ENCODE measurements around the gene ELOVL2. TPM values are rescaled to one million over a fixed set of nuclear protein-coding genes. Genes with fewer than 3 reads are reported as not detected.

Gene ELOVL2
- total RNA-seq, 1 experiment from 2014 or later, result 0.07 TPM

DNA sequence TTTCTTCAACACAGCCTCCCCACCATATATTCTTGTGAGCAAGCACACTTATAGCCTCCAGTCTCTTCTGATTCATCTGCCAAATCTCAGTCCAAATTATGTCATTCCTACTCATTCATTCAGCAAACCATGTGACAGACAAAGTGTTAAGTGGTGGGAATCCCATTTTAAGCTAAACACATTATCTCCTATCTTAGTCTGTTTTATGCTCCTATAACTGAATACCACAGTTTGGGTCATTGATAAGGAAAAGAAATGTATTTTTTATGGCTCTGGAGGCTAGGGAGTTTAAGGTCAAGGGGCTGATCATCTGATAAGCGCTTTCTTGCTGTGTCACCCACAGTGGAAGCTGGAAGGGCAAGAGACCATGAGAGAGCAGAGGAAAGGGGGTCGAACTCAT, 25.7 kb upstream of the ELOVL2 start:
- Histone ChIP-seq H4K20me1 (ENCODE audit: insufficient read depth) (no peaks in the 10 kb centered on the region), H3K36me3 (ENCODE audit: control insufficient read depth in 1 of 2, insufficient read depth in 2 of 2, low read length in 2 of 2) (no peaks in the 10 kb centered on the region), H2AFZ (ENCODE audit: low read depth, low read length, poor library complexity, severe bottlenecking) (no peak overlapping the region), H3K79me2 (ENCODE audit: insufficient read depth, low read length) (no peaks in the 10 kb centered on the region), H3K27me3 (ENCODE audit: insufficient read depth, low read length) (no peaks in the 10 kb centered on the region), H3K4me1 (ENCODE audit: control insufficient read depth in 1 of 2, insufficient read depth in 2 of 2, low read length in 2 of 2) (no peaks in the 10 kb centered on the region), H3K9ac (ENCODE audit: low read length) (no peak overlapping the region), H3K4me3 (replicated peaks in 1 of 2; ENCODE audit: low read depth in 1 of 2, low read length in 2 of 2) (no peak overlapping the region), H3K9me2 (ENCODE audit: insufficient read depth) (no peaks in the 10 kb centered on the region), H3K27ac (ENCODE audit: low read depth, low read length) (no peak overlapping the region), H3K4me2 (ENCODE audit: low read length) (no peak overlapping the region), H3K9me3 (ENCODE audit: control insufficient read depth in 1 of 2, insufficient read depth in 1 of 2, low read depth in 1 of 2, low read length in 2 of 2) (no peaks in the 10 kb centered on the region)
- ChIA-PET POLR2A (no interaction called here), RAD21 (ENCODE audit: low non-redundant PET in 1 of 2, low total read pairs in 2 of 2, uncharacterized antibody in 2 of 2, unreplicated experiment in 2 of 2) (interaction anchor here (1.2 to 2.0 kb wide), 2 partner anchors 115 to 118 kb away, joined by 12 to 25 read pairs; no protein-coding TSS in a partner anchor), CTCF (interaction anchor here (0.7 to 4.5 kb wide), 7 partner anchors 32 to 591 kb away, joined by 3 to 95 read pairs (median 7); no protein-coding TSS in a partner anchor)
- no TSS peak for BruUV-seq (replicated peaks)
- TF ChIP-seq POLR2A (IDR thresholded peaks at IDR 0.05; ENCODE audit: borderline replicate concordance, extremely low read depth, insufficient read depth, insufficient read length) (no peak), FOSL1 (IDR thresholded peaks at IDR 0.05; ENCODE audit: low read depth) (no peak), SP1 (IDR thresholded peaks at IDR 0.05; ENCODE audit: low read depth) (no peak), EZH2 (IDR thresholded peaks at IDR 0.05) (no peak), ELF1 (IDR thresholded peaks at IDR 0.05; ENCODE audit: borderline replicate concordance, low read depth) (no peak), POLR2AphosphoS5 (IDR thresholded peaks at IDR 0.05; ENCODE audit: low read depth, low read length) (no peak)
- DNase-seq (ENCODE audit: low read depth, low spot score) (no peak), ATAC-seq (no peak)
- intact Hi-C loops (cut with micrococcal nuclease), result loop anchor here (1.0 to 5.0 kb wide), 4 partner anchors 115 to 591 kb away; no protein-coding TSS in a partner anchor

DNA sequence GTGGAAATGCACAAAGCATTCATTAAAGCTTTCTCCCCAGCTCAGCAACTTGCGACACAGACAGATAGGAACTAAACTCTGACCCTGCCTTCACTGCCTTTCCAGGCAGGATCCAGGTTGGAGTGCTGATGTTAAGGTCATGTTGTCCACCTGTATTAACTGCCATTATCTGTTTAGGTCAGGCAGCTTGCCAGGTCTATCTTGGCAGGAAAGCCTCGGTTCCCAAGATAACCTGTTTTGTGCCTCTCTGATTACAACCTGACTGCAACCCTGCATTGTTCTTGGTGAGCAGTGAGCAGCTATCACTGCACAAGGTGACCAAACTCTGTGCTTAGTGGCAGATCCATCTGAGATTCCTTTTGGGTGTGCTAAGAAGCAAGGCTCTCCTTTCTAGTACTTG, 23.2 kb upstream of the ELOVL2 start:
- no peaks in the 10 kb centered on the region for H3K9me3 ChIP-seq (ENCODE audit: control insufficient read depth in 1 of 2, insufficient read depth in 1 of 2, low read depth in 1 of 2, low read length in 2 of 2)
- H3K27ac ChIP-seq (ENCODE audit: low read depth, low read length), result no peak overlapping the region
- no peaks in the 10 kb centered on the region for H3K36me3 ChIP-seq (ENCODE audit: control insufficient read depth in 1 of 2, insufficient read depth in 2 of 2, low read length in 2 of 2)
- ATAC-seq, result no peak
- DNase-seq (ENCODE audit: low read depth, low spot score), result no peak
- ChIA-PET POLR2A (no interaction called here), CTCF (interaction anchor here (1.0 to 1.3 kb wide), 4 partner anchors 113 to 180 kb away, joined by 3 to 8 read pairs (median 4); partner anchors contain the start of gene SYCP2L), RAD21 (ENCODE audit: low non-redundant PET in 1 of 2, low total read pairs in 2 of 2, uncharacterized antibody in 2 of 2, unreplicated experiment in 2 of 2) (interaction anchor here in 1 of 2 experiments (0.7 kb wide), 1 partner anchor 113 kb away, joined by 3 read pairs; no protein-coding TSS in a partner anchor)
- H3K4me3 ChIP-seq (replicated peaks in 1 of 2; ENCODE audit: low read depth in 1 of 2, low read length in 2 of 2), result no peak overlapping the region
- intact Hi-C loops (cut with micrococcal nuclease), result loop anchor here (5.0 kb wide), 2 partner anchors 220 to 430 kb away; no protein-coding TSS in a partner anchor
- no peaks in the 10 kb centered on the region for H3K27me3 ChIP-seq (ENCODE audit: insufficient read depth, low read length)
- no peaks in the 10 kb centered on the region for H3K4me1 ChIP-seq (ENCODE audit: control insufficient read depth in 1 of 2, insufficient read depth in 2 of 2, low read length in 2 of 2)
- no peaks in the 10 kb centered on the region for H3K9me2 ChIP-seq (ENCODE audit: insufficient read depth)
- H2AFZ ChIP-seq (ENCODE audit: low read depth, low read length, poor library complexity, severe bottlenecking), result no peak overlapping the region
- no peaks in the 10 kb centered on the region for H3K79me2 ChIP-seq (ENCODE audit: insufficient read depth, low read length)
- no peak overlapping the region for H3K4me2 ChIP-seq (ENCODE audit: low read length)
- no peak overlapping the region for H3K9ac ChIP-seq (ENCODE audit: low read length)
- BruUV-seq (replicated peaks), result no TSS peak
- no peaks in the 10 kb centered on the region for H4K20me1 ChIP-seq (ENCODE audit: insufficient read depth)
- TF ChIP-seq POLR2A (IDR thresholded peaks at IDR 0.05; ENCODE audit: borderline replicate concordance, extremely low read depth, insufficient read depth, insufficient read length), result no peak
- no peak for TF ChIP-seq FOSL1 (IDR thresholded peaks at IDR 0.05; ENCODE audit: low read depth)
- TF ChIP-seq POLR2AphosphoS5 (IDR thresholded peaks at IDR 0.05; ENCODE audit: low read depth, low read length), result no peak
- TF ChIP-seq, protein P1, sequence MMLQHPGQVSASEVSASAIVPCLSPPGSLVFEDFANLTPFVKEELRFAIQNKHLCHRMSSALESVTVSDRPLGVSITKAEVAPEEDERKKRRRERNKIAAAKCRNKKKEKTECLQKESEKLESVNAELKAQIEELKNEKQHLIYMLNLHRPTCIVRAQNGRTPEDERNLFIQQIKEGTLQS (IDR thresholded peaks at IDR 0.05), result no peak
- TF ChIP-seq SIN3A (IDR thresholded peaks at IDR 0.05; ENCODE audit: low read depth), result no peak
- TF ChIP-seq RAD21 (IDR thresholded peaks at IDR 0.05; ENCODE audit: low read depth), result no peak
- TF ChIP-seq CBX3 (IDR thresholded peaks at IDR 0.05; ENCODE audit: low read depth), result no peak
- TF ChIP-seq, protein P2, sequence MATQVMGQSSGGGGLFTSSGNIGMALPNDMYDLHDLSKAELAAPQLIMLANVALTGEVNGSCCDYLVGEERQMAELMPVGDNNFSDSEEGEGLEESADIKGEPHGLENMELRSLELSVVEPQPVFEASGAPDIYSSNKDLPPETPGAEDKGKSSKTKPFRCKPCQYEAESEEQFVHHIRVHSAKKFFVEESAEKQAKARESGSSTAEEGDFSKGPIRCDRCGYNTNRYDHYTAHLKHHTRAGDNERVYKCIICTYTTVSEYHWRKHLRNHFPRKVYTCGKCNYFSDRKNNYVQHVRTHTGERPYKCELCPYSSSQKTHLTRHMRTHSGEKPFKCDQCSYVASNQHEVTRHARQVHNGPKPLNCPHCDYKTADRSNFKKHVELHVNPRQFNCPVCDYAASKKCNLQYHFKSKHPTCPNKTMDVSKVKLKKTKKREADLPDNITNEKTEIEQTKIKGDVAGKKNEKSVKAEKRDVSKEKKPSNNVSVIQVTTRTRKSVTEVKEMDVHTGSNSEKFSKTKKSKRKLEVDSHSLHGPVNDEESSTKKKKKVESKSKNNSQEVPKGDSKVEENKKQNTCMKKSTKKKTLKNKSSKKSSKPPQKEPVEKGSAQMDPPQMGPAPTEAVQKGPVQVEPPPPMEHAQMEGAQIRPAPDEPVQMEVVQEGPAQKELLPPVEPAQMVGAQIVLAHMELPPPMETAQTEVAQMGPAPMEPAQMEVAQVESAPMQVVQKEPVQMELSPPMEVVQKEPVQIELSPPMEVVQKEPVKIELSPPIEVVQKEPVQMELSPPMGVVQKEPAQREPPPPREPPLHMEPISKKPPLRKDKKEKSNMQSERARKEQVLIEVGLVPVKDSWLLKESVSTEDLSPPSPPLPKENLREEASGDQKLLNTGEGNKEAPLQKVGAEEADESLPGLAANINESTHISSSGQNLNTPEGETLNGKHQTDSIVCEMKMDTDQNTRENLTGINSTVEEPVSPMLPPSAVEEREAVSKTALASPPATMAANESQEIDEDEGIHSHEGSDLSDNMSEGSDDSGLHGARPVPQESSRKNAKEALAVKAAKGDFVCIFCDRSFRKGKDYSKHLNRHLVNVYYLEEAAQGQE (IDR thresholded peaks at IDR 0.05; ENCODE audit: low read depth), result no peak
- TF ChIP-seq YY1 (IDR thresholded peaks at IDR 0.05; ENCODE audit: extremely low read depth, insufficient replicate concordance, low read depth, low read length), result no peak
- TF ChIP-seq ELF1 (IDR thresholded peaks at IDR 0.05; ENCODE audit: borderline replicate concordance, low read depth), result no peak
- no peak for TF ChIP-seq EGR1 (IDR thresholded peaks at IDR 0.05; ENCODE audit: low read depth)
- TF ChIP-seq, protein P3, sequence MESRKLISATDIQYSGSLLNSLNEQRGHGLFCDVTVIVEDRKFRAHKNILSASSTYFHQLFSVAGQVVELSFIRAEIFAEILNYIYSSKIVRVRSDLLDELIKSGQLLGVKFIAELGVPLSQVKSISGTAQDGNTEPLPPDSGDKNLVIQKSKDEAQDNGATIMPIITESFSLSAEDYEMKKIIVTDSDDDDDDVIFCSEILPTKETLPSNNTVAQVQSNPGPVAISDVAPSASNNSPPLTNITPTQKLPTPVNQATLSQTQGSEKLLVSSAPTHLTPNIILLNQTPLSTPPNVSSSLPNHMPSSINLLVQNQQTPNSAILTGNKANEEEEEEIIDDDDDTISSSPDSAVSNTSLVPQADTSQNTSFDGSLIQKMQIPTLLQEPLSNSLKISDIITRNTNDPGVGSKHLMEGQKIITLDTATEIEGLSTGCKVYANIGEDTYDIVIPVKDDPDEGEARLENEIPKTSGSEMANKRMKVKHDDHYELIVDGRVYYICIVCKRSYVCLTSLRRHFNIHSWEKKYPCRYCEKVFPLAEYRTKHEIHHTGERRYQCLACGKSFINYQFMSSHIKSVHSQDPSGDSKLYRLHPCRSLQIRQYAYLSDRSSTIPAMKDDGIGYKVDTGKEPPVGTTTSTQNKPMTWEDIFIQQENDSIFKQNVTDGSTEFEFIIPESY (IDR thresholded peaks at IDR 0.05; ENCODE audit: extremely low read depth, insufficient replicate concordance, low read length), result no peak
- TF ChIP-seq EZH2phosphoT487 (IDR thresholded peaks at IDR 0.05; ENCODE audit: borderline replicate concordance), result no peak
